ENCODE measurements around the gene ZNF467. TPM values are rescaled to one million over a fixed set of nuclear protein-coding genes. Genes with fewer than 3 reads are reported as not detected.

ZNF467 gene
- total and polyA plus RNA-seq, 9 donors, result 2.3 to 23.7 (median 11.4) TPM

DNA sequence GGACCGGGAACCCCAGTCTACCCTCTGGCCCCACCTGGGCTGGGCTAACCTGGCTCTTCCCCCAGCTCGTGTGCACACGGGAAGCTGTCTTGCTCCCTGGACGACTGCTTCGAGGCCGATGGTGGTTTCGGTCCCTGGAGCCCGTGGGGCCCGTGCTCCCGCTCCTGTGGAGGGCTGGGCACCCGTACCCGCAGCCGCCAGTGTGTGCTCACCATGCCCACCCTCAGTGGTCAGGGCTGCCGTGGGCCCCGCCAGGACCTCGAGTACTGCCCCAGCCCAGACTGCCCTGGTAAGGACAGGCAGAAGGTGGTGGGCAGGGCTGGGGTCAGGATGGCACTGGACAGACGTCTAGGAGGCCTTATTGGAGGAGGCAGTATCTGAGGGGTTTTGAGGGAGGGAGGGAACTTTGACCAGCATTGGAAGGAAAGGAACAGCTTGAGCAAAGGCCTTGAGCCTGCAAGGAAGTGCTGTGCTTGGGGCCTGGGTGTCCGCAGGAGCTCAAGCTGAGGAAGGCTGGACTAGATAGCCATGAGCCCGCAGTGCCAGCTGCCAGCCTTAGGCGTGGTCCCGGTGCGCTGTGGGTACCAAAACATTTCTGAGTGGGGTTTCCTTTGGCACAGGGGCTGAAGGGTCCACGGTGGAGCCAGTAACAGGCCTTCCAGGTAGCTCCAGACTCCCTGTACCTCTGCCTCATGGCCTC lies 44.6 kb upstream of the ZNF467 start:
- Histone ChIP-seq H3K36me3 (no peaks in the 10 kb centered on the region), H3K4me1 (ENCODE audit: insufficient read depth) (no peaks in the 10 kb centered on the region), H3K27ac (no peak overlapping the region), H3K9me3 (no peaks in the 10 kb centered on the region), H3K4me3 (no peak overlapping the region), H3K27me3 (no peaks in the 10 kb centered on the region)
- no peak for DNase-seq
- TF ChIP-seq, protein P1, sequence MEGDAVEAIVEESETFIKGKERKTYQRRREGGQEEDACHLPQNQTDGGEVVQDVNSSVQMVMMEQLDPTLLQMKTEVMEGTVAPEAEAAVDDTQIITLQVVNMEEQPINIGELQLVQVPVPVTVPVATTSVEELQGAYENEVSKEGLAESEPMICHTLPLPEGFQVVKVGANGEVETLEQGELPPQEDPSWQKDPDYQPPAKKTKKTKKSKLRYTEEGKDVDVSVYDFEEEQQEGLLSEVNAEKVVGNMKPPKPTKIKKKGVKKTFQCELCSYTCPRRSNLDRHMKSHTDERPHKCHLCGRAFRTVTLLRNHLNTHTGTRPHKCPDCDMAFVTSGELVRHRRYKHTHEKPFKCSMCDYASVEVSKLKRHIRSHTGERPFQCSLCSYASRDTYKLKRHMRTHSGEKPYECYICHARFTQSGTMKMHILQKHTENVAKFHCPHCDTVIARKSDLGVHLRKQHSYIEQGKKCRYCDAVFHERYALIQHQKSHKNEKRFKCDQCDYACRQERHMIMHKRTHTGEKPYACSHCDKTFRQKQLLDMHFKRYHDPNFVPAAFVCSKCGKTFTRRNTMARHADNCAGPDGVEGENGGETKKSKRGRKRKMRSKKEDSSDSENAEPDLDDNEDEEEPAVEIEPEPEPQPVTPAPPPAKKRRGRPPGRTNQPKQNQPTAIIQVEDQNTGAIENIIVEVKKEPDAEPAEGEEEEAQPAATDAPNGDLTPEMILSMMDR (IDR thresholded peaks at IDR 0.05), result no peak
- WGBS, 3 donors, result 80 to 86% (median 84%) methylated on average over 23 of the region's 23 CpGs
- intact Hi-C loops (cut with DNase I), result no loop called here

DNA sequence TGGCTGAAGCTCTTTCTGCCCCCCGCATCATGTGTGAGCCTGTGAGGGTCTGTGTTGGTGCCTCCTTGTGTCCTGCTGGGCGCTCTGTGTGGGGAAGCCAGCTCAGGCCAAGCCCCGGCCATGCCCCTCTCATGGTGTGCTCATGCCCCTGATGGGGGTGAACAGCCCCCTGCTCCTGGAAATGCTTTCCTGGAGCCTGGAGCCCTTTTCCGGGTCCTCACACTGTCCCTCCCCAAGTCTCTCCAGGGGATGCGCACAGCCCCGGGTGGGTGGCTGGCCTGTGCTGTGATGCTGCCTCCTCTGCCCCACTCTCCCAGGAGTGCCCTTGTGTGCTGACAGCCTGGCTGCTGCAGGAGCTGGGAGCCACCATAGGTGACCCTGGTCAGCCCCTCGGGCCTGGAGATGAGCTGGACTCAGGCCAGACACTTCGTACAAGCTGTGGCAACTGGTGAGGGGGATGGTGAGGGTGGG lies 43.9 kb upstream of the ZNF467 start:
- intact Hi-C loops (cut with DNase I), result no loop called here

DNA sequence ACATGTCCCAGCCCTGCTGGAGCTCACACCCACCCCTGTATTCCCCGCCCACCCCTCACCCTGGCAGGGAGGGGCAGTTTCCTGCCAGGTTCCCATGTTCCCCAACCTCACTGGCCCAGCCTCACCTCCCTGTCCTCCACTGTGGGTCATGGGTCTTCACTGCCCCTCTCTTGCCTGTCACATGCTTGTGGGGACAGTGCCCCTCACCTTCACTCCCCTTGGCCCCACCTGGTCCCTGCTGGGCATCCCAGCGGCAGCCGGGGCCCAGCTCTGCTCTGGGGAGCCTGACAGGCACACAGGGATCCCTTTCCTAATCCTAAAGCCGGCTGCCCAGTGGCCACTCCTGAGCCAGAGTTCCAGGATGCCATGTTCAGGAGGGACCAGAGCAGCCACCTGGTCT lies 43.4 kb upstream of the ZNF467 start:
- WGBS, 3 donors, result 61 to 70% (median 69%) methylated on average over 3 to 4 of the region's 4 CpGs
- DNase-seq, result no peak
- TF ChIP-seq, protein P1 (IDR thresholded peaks at IDR 0.05), result no peak
- TF ChIP-seq EP300 (IDR thresholded peaks at IDR 0.05), result no peak
- no peak for TF ChIP-seq POLR2A (IDR thresholded peaks at IDR 0.05)
- H3K27ac ChIP-seq, result no peak overlapping the region
- H3K4me3 ChIP-seq, result no peak overlapping the region
- no peaks in the 10 kb centered on the region for H3K4me1 ChIP-seq (ENCODE audit: insufficient read depth)
- H3K36me3 ChIP-seq, result no peaks in the 10 kb centered on the region
- intact Hi-C loops (cut with DNase I), result no loop called here
- H3K27me3 ChIP-seq, result no peaks in the 10 kb centered on the region
- no peaks in the 10 kb centered on the region for H3K9me3 ChIP-seq

More for the DNA sequence above, 43.9 kb upstream of the ZNF467 start:
- Histone ChIP-seq H3K4me3 (no peak overlapping the region), H3K27me3 (no peaks in the 10 kb centered on the region), H3K4me1 (ENCODE audit: insufficient read depth) (no peaks in the 10 kb centered on the region), H3K36me3 (no peaks in the 10 kb centered on the region), H3K27ac (no peak overlapping the region), H3K9me3 (no peaks in the 10 kb centered on the region)
- 61 to 66% (median 63%) methylated on average over 7 to 8 of the region's 8 CpGs for WGBS, 3 donors
- no peak for DNase-seq
- TF ChIP-seq POLR2A (IDR thresholded peaks at IDR 0.05) (no peak), EP300 (IDR thresholded peaks at IDR 0.05) (no peak)
- TF ChIP-seq, protein P1 (IDR thresholded peaks at IDR 0.05), result no peak

DNA sequence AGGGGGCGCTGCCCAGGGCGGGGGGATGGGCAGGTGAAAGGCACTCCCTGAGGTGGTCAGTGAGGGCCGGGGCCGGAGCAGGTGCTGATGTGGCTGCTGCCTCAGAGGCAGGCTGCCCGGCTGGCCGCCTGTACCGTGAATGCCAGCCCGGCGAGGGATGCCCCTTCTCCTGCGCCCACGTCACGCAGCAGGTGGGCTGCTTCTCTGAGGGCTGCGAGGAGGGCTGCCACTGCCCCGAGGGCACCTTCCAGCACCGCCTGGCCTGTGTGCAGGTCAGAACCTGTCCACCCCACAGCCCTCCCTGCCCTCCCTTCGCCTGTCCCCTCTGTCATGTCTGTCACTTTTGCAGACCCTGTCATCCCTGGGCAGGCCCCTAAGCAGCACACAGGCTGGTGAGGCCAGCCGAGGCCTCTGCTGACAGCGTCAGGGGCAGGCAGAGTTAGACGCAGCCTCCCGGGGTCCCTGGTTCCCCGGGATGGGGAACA lies 42.9 kb upstream of the ZNF467 start:
- H3K4me3 ChIP-seq, result no peak overlapping the region
- TF ChIP-seq, protein P1 (IDR thresholded peaks at IDR 0.05), result no peak
- no peak for TF ChIP-seq POLR2A (IDR thresholded peaks at IDR 0.05)
- no peak for TF ChIP-seq EP300 (IDR thresholded peaks at IDR 0.05)
- no peaks in the 10 kb centered on the region for H3K9me3 ChIP-seq
- H3K36me3 ChIP-seq, result no peaks in the 10 kb centered on the region
- H3K27me3 ChIP-seq, result no peaks in the 10 kb centered on the region
- no peak overlapping the region for H3K27ac ChIP-seq
- H3K4me1 ChIP-seq (ENCODE audit: insufficient read depth), result no peaks in the 10 kb centered on the region
- intact Hi-C loops (cut with DNase I), result no loop called here
- 72 to 77% (median 76%) methylated on average over 21 of the region's 21 CpGs for WGBS, 3 donors
- no peak for DNase-seq

All from ovary (tissue), 9 donors.